Neural crest cell (in vitro differentiated cells): ENCODE results near the gene TUBB6. TPM values are rescaled to one million over a fixed set of nuclear protein-coding genes. Genes with fewer than 3 reads are reported as not detected.

Experiments
- DNase-seq: peaks from one replicate; pipeline ENCODE4 v3.0.0; 2021; ENCODE audit warnings: low read depth, mixed read lengths, low spot score
- H3K27ac Mint-ChIP-seq: one replicate; pipeline ENCODE4 v1.8.0; 2021; ENCODE audit warnings: mild to moderate bottlenecking, mixed read lengths; ENCODE audit not compliant: unreplicated experiment
- H3K27me3 Mint-ChIP-seq: 2 replicates; pipeline ENCODE4 v1.8.0; 2021; ENCODE audit warnings: low read depth, mild to moderate bottlenecking, mixed read lengths
- H3K36me3 Mint-ChIP-seq: 2 replicates; pipeline ENCODE4 v1.8.0; 2021; ENCODE audit warnings: low read depth, mild to moderate bottlenecking, mixed read lengths
- H3K4me1 Mint-ChIP-seq: 2 replicates; pipeline ENCODE4 v1.8.0; 2021; ENCODE audit warnings: mixed read lengths
- H3K4me3 Mint-ChIP-seq: one replicate; pipeline ENCODE4 v1.8.0; 2021; ENCODE audit warnings: mild to moderate bottlenecking, mixed read lengths
- H3K9me3 Mint-ChIP-seq: 2 replicates; pipeline ENCODE4 v1.8.0; 2021; ENCODE audit warnings: mixed read lengths
- total RNA-seq: library from RNA; stranded (reverse); gene quantifications from 2 replicates; pipeline ENCODE4 v1.2.1, GENCODE V29; 2021
- TF ChIP-seq, protein P1 (sequence below): fragments of 200-600 bp; sonication (generic); conservative IDR thresholded peaks from 2 replicates; pipeline ENCODE4 v1.5.0; 2021; ENCODE audit warnings: antibody characterized with exemption, mild to moderate bottlenecking

The TUBB6 gene
- total RNA-seq, 1 donor from 2014 or later: 77.8 TPM

DNA sequence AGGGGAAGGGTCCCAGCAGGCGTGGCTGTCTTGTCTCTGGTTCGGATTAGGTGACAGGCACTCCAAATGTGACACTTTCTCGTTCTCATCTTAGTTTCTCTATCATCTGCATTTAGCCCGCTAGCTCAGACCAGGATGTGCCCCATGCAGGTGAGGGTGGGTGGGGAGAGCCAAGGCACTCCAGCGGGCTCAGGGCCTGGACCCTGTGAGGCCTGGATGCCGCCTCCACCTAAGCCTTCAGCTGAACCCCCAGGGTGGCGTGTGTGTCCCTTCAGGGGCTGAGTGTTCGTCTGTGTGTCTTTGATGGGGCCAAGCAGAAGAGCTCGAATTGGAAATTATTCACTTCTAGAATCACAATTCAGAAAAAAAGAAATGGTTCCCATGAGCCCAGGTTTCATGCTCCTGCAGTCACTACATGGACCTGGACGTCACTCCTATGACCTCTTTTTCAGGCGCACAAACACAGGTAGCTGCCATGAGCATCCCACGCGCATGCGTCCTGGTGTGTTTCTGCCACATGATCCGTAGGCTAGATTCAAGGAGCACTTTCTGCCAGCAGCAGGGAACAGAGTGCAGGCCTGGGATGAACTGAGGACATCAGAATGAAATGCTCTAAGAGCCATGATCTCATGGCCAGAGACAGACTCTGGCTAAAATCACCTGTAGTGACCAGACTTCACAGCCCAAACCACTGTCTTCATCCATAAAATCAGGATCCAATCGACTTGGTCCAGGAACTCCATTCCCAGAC is 28.1 kb upstream of the TUBB6 start:
- Mint-ChIP-seq H3K36me3 (no peaks in the 10 kb centered on the region), H3K4me1 (peaks cover 15% of the 10 kb centered on the region), H3K9me3 (no peaks in the 10 kb centered on the region), H3K4me3 (no peak overlapping the region), H3K27me3 (peaks cover 21% of the 10 kb centered on the region), H3K27ac (peak overlapping the region; percentile 95)
- TF ChIP-seq, protein P1, sequence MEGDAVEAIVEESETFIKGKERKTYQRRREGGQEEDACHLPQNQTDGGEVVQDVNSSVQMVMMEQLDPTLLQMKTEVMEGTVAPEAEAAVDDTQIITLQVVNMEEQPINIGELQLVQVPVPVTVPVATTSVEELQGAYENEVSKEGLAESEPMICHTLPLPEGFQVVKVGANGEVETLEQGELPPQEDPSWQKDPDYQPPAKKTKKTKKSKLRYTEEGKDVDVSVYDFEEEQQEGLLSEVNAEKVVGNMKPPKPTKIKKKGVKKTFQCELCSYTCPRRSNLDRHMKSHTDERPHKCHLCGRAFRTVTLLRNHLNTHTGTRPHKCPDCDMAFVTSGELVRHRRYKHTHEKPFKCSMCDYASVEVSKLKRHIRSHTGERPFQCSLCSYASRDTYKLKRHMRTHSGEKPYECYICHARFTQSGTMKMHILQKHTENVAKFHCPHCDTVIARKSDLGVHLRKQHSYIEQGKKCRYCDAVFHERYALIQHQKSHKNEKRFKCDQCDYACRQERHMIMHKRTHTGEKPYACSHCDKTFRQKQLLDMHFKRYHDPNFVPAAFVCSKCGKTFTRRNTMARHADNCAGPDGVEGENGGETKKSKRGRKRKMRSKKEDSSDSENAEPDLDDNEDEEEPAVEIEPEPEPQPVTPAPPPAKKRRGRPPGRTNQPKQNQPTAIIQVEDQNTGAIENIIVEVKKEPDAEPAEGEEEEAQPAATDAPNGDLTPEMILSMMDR: no peak
- DNase-seq: no peak

DNA sequence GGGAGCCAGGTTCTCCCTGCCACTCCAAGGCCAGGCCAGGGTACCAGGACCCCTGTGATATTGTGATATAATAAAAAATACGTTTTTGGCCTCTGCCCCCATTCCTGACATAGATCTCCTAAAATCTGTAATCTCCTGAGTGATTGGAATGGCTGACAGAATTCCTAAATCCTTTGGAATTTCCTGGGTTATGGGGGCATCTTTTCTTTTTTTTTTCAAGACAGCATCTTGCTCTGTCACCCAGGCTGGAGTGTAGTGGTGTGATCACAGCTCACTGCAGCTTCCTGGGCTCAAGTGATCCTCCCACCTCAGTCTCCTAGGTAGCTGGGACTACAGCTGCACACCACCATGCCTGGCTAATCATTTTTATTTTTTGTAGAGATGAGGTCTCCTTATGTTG is 26.2 kb upstream of the TUBB6 start:
- Mint-ChIP-seq H3K27ac (no peak overlapping the region), H3K4me3 (no peak overlapping the region), H3K27me3 (peaks cover 38% of the 10 kb centered on the region), H3K9me3 (no peaks in the 10 kb centered on the region), H3K4me1 (peaks cover 15% of the 10 kb centered on the region), H3K36me3 (no peaks in the 10 kb centered on the region)
- TF ChIP-seq, protein P1: no peak
- DNase-seq: no peak

DNA sequence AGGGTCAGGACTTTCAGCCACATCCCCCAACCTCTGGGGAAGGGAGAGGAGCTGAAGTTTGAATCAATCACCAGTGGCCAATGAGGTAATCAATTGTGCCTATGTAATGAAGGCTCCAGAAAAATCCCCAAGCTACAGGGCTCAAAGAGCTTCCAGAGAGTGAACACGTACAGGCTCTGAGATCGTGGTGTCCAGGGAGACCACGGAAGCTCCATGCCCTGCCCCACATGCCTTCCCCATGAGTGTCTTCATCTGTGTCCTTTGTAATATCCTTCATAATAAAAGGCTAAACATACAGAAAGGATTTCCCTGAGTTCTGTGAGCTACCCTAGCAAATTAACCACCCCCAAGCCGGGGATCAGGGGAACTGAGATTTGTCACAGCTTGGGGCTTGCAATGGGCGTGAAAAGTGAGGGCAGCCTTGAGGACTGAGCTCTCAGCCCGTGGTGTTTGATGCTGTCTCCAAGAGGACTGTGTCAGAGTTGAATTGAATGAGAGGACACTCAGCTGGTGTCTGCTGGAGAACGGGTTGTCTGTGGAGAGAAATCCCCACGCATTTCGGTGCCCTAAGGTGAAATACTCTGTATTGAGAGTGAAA is 25.5 kb upstream of the TUBB6 start:
- Mint-ChIP-seq H3K9me3 (no peaks in the 10 kb centered on the region), H3K27ac (no peak overlapping the region), H3K27me3 (peaks cover 45% of the 10 kb centered on the region), H3K4me3 (no peak overlapping the region), H3K4me1 (peaks cover 15% of the 10 kb centered on the region), H3K36me3 (no peaks in the 10 kb centered on the region)
- no peak for DNase-seq
- TF ChIP-seq, protein P1: no peak

DNA sequence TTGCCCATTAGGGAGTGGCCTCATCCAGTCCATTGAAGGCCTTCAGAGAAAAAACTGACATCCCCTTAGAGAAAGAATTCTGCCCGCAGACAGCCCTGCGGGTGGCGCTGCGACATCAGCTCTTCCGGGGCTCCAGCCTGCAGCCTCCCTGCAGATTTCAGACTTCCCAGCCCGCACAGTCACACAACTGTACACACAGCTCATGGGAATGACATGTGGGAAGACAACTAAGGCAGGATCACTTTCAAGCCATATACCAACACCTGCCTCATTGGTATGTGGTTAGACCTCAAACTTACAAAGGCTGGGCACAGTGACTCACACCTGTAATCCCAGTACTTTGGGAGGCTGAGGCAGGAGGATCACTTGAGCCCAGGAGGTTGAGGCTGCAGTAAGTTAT is 24.8 kb upstream of the TUBB6 start:
- H3K27ac Mint-ChIP-seq: no peak overlapping the region
- no peak for DNase-seq
- no peaks in the 10 kb centered on the region for H3K9me3 Mint-ChIP-seq
- TF ChIP-seq, protein P1: peak; percentile 24
- H3K4me1 Mint-ChIP-seq: peaks cover 21% of the 10 kb centered on the region
- no peaks in the 10 kb centered on the region for H3K36me3 Mint-ChIP-seq
- H3K27me3 Mint-ChIP-seq: peaks cover 52% of the 10 kb centered on the region
- H3K4me3 Mint-ChIP-seq: no peak overlapping the region

DNA sequence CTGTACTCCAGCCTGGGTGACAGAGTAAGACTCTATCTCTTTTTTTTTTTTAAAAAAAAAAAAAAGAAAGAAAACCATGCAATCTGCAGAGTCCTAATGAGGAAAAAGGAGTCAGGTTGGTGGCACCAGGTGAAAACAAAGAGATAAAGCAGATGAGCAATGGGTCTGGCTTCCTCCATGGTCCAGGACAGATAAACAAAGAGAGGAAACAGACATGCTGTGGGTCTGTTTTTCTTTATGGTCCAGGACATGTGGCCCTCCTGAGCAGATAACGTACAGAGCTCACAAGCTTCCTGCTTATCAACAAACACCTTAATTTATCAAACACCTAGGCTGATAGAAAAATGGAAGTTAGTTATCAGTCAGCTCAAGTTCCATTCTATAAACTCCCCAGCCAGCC is 24.4 kb upstream of the TUBB6 start:
- TF ChIP-seq, protein P1: no peak
- no peak overlapping the region for H3K27ac Mint-ChIP-seq
- DNase-seq: no peak
- no peak overlapping the region for H3K4me3 Mint-ChIP-seq
- H3K9me3 Mint-ChIP-seq: no peaks in the 10 kb centered on the region
- H3K4me1 Mint-ChIP-seq: peaks cover 21% of the 10 kb centered on the region
- no peaks in the 10 kb centered on the region for H3K36me3 Mint-ChIP-seq
- peaks cover 56% of the 10 kb centered on the region for H3K27me3 Mint-ChIP-seq
